ENCODE measurements around the gene COBLL1. TPM values are rescaled to one million over a fixed set of nuclear protein-coding genes. Genes with fewer than 3 reads are reported as not detected.
A peak's percentile ranks its signal among the peaks of the same experiment; 100 is the strongest.

The COBLL1 gene, protein sequence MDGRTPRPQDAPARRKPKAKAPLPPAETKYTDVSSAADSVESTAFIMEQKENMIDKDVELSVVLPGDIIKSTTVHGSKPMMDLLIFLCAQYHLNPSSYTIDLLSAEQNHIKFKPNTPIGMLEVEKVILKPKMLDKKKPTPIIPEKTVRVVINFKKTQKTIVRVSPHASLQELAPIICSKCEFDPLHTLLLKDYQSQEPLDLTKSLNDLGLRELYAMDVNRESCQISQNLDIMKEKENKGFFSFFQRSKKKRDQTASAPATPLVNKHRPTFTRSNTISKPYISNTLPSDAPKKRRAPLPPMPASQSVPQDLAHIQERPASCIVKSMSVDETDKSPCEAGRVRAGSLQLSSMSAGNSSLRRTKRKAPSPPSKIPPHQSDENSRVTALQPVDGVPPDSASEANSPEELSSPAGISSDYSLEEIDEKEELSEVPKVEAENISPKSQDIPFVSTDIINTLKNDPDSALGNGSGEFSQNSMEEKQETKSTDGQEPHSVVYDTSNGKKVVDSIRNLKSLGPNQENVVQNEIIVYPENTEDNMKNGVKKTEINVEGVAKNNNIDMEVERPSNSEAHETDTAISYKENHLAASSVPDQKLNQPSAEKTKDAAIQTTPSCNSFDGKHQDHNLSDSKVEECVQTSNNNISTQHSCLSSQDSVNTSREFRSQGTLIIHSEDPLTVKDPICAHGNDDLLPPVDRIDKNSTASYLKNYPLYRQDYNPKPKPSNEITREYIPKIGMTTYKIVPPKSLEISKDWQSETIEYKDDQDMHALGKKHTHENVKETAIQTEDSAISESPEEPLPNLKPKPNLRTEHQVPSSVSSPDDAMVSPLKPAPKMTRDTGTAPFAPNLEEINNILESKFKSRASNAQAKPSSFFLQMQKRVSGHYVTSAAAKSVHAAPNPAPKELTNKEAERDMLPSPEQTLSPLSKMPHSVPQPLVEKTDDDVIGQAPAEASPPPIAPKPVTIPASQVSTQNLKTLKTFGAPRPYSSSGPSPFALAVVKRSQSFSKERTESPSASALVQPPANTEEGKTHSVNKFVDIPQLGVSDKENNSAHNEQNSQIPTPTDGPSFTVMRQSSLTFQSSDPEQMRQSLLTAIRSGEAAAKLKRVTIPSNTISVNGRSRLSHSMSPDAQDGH
- 10 to 100 TPM; 39.0 to 91.5 (median 76.4) TPM for polyA plus RNA-seq (ENCODE audit: low read depth in 6 of 6)

DNA sequence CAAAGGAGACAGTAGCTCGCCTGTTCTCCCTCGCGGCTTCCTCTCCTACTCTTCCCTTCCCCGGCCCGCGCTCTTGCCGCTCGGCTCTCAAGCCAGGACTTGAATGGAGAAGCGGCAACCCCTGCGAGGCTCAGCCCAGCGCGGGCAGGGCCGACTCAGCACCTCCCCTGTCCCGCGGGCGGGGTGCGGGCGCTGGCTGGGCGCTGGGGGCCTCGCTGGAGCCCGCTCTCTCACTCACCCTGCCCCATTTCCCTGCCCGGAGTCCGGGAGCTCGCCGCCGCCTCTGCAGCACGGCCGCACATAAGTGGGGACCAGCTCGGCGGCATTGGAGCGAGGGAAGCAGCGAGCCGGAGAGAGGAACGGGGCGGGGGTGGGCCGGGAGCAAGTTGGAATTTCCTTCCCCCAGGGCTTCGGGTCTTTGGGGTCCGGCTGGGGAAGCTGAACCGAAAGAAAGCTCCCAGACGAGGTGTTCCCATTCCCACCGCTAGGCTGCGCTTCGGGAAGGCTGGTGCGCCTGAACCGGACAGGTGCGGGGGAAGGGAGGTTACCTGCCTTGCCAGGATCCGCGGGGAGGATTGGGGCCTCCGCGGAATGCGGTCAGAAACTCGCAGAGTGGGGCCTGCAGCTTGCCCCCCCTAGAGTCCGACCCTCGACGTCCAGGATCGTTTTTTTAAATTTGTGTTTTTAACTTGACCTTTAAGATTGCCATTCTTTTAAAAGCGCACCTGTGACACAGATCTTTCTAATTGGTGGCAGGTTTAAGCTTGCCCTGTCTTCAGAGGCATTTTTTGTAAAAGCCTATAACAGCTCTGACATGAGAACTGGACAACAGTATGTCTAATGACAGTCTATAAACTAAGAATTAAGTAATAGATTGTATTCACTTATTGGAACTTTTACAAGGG, at the start of gene COBLL1:
Gene COBLL1 (minus strand): TSS at position 105 of the 905 bp plus-strand sequence. CDS start 627 bp downstream, outside the sequence.
- H3K4me3 Mint-ChIP-seq: peak within 1 kb of the TSS; percentile 94 to 100 (median 99)
- H3K9me3 Mint-ChIP-seq: no peaks in the 10 kb centered on the region
- H3K4me1 Mint-ChIP-seq: peaks cover 24 to 37% (median 36%) of the 10 kb centered on the region in 3 donors
- peak within 1 kb of the TSS; percentile 56 to 98 (median 94) for H3K27ac Mint-ChIP-seq
- DNase-seq (peak; percentile 61), ATAC-seq (ENCODE audit: low read depth in 2 of 2) (peak; percentile 53 to 55)
- no peaks in the 10 kb centered on the region for H3K36me3 Mint-ChIP-seq
- no peaks in the 10 kb centered on the region for H3K27me3 Mint-ChIP-seq

DNA sequence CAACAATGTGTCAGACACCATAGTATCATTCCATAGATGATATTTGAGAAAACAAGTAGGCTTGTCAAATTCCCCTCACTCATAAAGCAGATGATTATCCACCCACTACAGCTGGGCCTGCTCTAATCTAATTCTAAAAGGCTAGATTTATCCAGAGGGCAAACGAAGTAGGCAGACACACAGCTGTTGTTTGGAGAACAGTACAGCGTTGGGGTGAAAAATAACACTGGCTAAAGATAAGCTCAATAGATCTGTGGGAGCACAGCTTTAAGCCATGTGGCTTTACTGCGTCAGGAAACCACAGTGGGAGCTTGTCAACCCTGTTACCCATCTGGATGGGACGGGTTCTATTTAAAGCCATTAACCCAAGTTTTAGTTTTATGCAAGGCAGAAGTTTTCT, 48.9 kb upstream of the COBLL1 start:
- no peak for DNase-seq
- Mint-ChIP-seq H3K9me3 (peaks cover 0 to 2% (median 0%) of the 10 kb centered on the region in 7 donors), H3K4me1 (peaks cover 5 to 12% (median 5%) of the 10 kb centered on the region in 3 donors), H3K27ac (peak overlapping the region in 3 of 6 donors; percentile 29 to 59 (median 39)), H3K4me3 (no peak overlapping the region), H3K36me3 (no peaks in the 10 kb centered on the region), H3K27me3 (no peaks in the 10 kb centered on the region)
- ATAC-seq (ENCODE audit: low read depth in 2 of 2): no peak

DNA sequence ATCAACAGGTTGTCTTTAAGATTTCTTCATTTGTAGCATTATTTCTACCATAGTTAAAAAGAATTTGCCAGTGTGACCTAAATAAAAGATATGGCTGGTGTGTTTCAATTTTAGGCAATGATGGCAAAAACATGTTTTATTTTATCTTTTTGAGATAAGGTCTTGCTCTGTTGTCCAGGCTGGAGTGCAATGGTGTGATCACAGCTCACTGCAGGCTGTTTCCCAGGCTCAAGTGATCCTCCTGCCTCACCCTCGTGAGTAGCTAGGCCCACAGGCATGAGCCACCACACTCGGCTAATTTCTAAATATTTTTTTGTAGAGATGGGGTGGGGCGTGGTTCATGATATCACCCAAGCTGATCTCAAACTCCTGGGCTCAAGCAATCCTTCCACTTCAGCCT, 47.0 kb upstream of the COBLL1 start:
- Mint-ChIP-seq H3K4me3 (no peak overlapping the region), H3K27me3 (no peaks in the 10 kb centered on the region), H3K4me1 (peaks cover 5 to 12% (median 5%) of the 10 kb centered on the region in 3 donors), H3K9me3 (no peaks in the 10 kb centered on the region), H3K36me3 (no peaks in the 10 kb centered on the region), H3K27ac (no peak overlapping the region)
- ATAC-seq (ENCODE audit: low read depth in 2 of 2): no peak
- no peak for DNase-seq

DNA sequence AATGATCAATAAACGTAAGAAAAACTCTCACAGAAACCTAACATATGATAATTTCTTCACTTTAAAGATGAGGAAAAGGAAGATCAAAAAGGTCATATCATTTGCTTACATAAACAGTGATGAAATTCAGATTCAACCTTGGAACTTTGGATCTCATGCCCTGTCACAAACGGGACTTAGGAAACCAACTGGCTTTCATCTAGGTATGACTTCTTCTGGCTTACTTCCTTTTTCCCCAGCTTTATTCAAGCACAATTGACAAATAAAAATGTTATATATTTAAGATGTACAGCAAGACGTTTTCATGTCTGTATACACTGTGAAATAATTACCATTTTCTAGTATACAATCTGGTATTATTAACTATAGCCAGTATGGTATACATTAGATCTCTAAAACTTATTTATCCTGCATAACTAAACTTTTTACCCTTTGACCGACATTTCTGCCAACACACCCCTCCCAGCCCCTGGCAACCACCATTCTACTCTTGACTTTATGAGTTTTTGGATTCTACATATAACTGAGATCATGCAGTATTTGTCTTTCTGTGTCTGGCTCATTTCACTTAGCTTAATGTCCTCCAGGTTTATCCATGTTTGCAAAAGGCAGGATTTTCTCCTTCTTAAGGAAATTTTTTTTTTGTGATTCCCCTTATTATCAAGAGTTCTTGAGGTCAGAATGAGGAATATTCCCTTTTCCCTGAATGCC, 46.0 kb upstream of the COBLL1 start:
- DNase-seq: no peak
- Mint-ChIP-seq H3K4me3 (no peak overlapping the region), H3K9me3 (no peaks in the 10 kb centered on the region), H3K36me3 (no peaks in the 10 kb centered on the region), H3K4me1 (peaks cover 5 to 12% (median 5%) of the 10 kb centered on the region in 3 donors), H3K27ac (peak overlapping the region in 1 of 6 donors; percentile 10), H3K27me3 (no peaks in the 10 kb centered on the region)
- no peak for ATAC-seq (ENCODE audit: low read depth in 2 of 2)

DNA sequence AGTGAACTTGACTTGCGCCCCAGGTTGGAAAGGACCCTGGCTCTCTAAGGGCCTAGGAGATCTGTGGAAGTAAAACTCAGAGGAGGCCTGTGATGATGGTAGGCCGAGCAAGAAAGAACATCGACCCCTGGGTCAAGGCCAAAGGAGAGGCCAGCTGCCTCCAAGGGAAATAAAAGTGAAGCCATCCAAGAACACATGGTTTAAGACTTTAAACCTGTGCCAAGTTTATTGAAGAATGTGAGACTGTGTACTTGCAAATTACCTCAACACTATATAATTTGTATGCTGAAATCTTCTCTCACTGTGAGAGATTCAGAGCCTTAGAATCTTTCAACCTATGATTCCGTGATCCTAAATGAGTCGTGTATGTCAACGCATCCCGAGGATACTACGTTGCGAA, 40.7 kb upstream of the COBLL1 start:
- Mint-ChIP-seq H3K9me3 (peaks cover 0 to 3% (median 0%) of the 10 kb centered on the region in 7 donors), H3K27ac (peak overlapping the region in 1 of 6 donors; percentile 37)

DNA sequence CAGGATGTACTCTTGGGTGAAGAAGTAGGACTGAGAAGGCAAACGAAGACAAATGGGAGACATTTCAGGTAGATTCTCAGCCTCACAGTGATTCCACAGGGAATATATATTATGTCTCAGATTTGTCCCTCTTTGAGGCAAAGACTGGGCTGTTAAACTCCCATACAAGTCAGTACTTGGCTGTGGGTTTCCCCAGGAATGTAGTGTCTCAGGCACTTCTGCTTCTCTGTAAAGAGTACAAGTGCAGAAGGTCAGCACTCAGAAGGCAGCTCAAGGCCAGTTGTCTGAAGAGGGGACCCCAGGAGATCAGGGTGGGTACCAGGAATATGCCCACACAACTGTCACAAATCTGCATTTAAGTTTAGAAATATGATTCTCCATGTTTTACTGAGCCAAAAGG, 39.9 kb upstream of the COBLL1 start:
- Mint-ChIP-seq H3K36me3 (peaks cover 0 to 7% of the 10 kb centered on the region in 2 donors), H3K4me3 (no peak overlapping the region), H3K9me3 (peaks cover 0 to 4% (median 0%) of the 10 kb centered on the region in 7 donors), H3K27me3 (no peaks in the 10 kb centered on the region), H3K4me1 (peaks cover 10 to 19% (median 10%) of the 10 kb centered on the region in 3 donors), H3K27ac (peak overlapping the region in 3 of 6 donors; percentile 11 to 32 (median 18))
- DNase-seq: no peak
- no peak for ATAC-seq (ENCODE audit: low read depth in 2 of 2)

More for the DNA sequence above, 40.7 kb upstream of the COBLL1 start:
- ATAC-seq (ENCODE audit: low read depth in 2 of 2) (no peak), DNase-seq (no peak)
- peaks cover 0 to 7% of the 10 kb centered on the region in 2 donors for H3K36me3 Mint-ChIP-seq
- H3K4me3 Mint-ChIP-seq: no peak overlapping the region
- no peaks in the 10 kb centered on the region for H3K27me3 Mint-ChIP-seq
- peaks cover 4 to 12% (median 4%) of the 10 kb centered on the region in 3 donors for H3K4me1 Mint-ChIP-seq

DNA sequence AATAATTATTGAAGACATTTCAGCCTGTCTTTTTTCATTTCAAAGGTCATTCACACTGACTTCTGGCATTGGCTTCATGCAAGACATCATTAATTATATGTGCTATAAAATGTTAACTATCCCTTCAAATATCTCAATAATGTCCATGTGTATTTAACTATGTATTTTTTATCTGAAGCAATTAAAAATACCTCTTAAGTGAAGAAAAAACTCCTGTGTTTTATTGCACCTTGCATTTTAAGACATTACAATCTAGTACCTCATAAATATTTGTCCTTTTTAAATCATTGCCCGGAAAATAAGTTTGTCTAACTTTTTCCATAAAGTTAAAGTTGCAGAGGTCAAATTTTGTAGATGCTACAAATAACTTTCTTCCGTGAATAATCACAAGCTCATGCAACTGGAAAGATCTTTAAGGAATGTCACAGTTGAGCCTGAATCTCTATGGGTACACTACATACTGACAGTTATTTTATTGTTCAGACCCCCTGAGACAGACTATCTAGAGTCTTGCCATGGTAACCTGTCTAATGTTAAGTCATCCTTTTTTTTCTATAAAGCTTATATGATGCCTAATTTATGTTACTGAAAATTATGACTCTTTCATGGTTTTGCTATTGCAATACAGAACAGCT, 38.4 kb upstream of the COBLL1 start:
- DNase-seq: no peak
- no peaks in the 10 kb centered on the region for H3K27me3 Mint-ChIP-seq
- H3K4me1 Mint-ChIP-seq: peaks cover 12 to 20% (median 13%) of the 10 kb centered on the region in 3 donors
- H3K4me3 Mint-ChIP-seq: no peak overlapping the region
- ATAC-seq (ENCODE audit: low read depth in 2 of 2): no peak
- H3K9me3 Mint-ChIP-seq: peaks cover 0 to 4% (median 0%) of the 10 kb centered on the region in 7 donors
- peak overlapping the region in 1 of 6 donors; percentile 51 for H3K27ac Mint-ChIP-seq
- peaks cover 0 to 7% of the 10 kb centered on the region in 2 donors for H3K36me3 Mint-ChIP-seq

DNA sequence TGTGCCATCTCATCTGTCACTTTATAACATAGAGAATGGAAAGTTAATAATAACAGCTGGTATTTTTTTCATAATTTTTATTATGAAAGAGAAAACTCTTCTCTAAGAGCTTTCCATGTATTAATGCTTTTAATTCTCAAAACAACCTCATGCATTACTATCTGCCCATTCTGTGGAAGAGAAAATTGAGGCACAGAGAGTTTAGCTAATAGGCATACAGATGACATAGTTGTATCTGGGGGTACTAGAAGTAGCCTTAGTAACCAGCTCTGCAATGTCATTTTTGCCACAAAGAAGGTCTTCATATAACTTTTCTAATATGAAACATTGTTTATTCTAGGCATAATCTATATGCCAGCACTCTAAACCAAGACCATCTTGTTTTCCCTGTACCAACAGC, 36.3 kb upstream of the COBLL1 start:
- DNase-seq (no peak), ATAC-seq (ENCODE audit: low read depth in 2 of 2) (no peak)
- H3K27me3 Mint-ChIP-seq: no peaks in the 10 kb centered on the region
- H3K36me3 Mint-ChIP-seq: peaks cover 0 to 7% of the 10 kb centered on the region in 2 donors
- H3K4me1 Mint-ChIP-seq: peaks cover 12 to 26% (median 13%) of the 10 kb centered on the region in 3 donors
- no peak overlapping the region for H3K4me3 Mint-ChIP-seq
- peaks cover 0 to 4% (median 0%) of the 10 kb centered on the region in 7 donors for H3K9me3 Mint-ChIP-seq
- H3K27ac Mint-ChIP-seq: peak overlapping the region in 1 of 6 donors; percentile 52

DNA sequence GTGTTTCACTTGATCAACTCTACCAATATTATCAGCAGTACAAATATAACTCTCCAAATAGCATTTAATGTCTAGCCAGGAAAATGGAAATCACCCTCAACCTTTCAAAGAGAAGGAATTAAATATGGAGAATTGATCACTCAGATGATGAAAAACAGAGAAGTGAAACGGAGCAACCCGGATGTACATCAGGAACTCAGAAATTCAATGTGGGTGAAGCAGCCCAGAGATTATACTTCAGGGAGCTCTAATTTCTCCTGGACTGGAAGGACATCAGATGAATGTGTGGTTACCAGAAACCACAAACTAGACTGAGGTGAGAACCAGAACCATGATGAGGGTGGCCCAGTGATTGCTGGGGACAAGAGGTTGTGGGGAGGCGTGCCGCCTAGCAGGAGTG, 35.5 kb upstream of the COBLL1 start:
- Mint-ChIP-seq H3K9me3 (peaks cover 0 to 4% (median 0%) of the 10 kb centered on the region in 7 donors), H3K27ac (peak overlapping the region in 4 of 6 donors; percentile 33 to 92 (median 48)), H3K4me1 (peaks cover 12 to 23% (median 13%) of the 10 kb centered on the region in 3 donors), H3K4me3 (peak overlapping the region in 6 of 8 donors; percentile 26 to 77 (median 46)), H3K27me3 (no peaks in the 10 kb centered on the region), H3K36me3 (peaks cover 0 to 7% of the 10 kb centered on the region in 2 donors)
- ATAC-seq (ENCODE audit: low read depth in 2 of 2) (peak; percentile 71 to 74), DNase-seq (peak; percentile 7)

DNA sequence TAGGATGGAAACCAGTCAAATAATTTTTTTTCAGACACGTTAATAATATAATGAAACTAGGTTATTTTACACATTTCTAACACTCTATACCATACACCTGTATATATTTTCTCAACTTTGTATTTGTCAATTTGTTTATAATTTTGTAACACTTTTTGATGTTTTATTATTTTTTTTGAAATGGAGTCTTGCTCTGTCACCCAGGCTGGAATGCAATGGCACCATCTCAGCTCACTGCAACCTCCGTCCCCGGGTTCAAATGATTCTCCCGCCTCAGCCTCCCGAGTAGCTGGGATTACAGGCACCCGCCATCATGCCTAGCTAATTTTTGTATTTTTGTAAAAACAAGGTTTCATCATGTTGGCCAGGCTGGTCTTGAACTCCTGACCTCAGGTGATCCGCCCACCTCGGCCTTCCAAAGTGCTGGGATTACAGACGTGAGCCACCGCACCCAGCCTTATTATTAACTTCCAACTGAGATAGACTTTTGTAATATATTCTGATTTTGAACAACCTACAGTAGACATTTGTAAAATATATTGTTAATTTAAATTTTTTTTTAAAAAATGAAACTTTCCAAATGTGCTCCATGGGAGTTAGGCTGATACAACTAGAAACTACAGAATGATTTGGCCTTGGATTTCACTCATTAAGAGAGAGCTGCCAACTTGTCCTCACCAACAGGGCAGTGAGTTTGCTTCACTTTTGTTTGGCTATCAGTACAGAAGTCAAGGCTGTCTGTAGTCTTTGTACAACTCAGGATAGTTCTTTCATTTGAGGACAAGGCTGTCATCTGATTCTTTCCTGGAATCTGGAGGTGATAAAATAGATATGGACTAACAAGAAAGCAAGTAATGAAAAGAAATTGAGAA, 33.9 kb upstream of the COBLL1 start:
- Mint-ChIP-seq H3K9me3 (peaks cover 0 to 4% (median 0%) of the 10 kb centered on the region in 7 donors), H3K36me3 (no peaks in the 10 kb centered on the region), H3K27ac (peak overlapping the region in 1 of 6 donors; percentile 12), H3K27me3 (no peaks in the 10 kb centered on the region), H3K4me3 (no peak overlapping the region), H3K4me1 (peaks cover 12 to 18% (median 13%) of the 10 kb centered on the region in 3 donors)
- ATAC-seq (ENCODE audit: low read depth in 2 of 2): no peak
- no peak for DNase-seq

Data from naive B cell (primary cell).